KOPT-K1 (cell line): ENCODE measurements around the gene FCRL2.
"Not testable (repeated sequence)": the region's sequence is repeated elsewhere in the genome, so short reads cannot be mapped to it uniquely, and the experiment has no call there.

Experiments used
- H3K27ac ChIP-seq: fragments of 200-600 bp; sonication (generic); 2 replicates; pipeline ENCODE4 v1.5.1; 2016; ENCODE audit warnings: antibody characterized with exemption, mild to moderate bottlenecking, low read depth, low read length; ENCODE audit not compliant: poor library complexity, severe bottlenecking
- H3K36me3 ChIP-seq: fragments of 200-600 bp; sonication (generic); 2 replicates; pipeline ENCODE4 v1.5.1; 2017; ENCODE audit warnings: antibody characterized with exemption, mild to moderate bottlenecking, low read length, moderate library complexity; ENCODE audit not compliant: insufficient read depth
- H3K9me3 ChIP-seq: fragments of 200-600 bp; sonication (generic); 2 replicates; pipeline ENCODE4 v1.5.1; 2017; ENCODE audit warnings: antibody characterized with exemption, low read length, mild to moderate bottlenecking; ENCODE audit not compliant: insufficient read depth, poor library complexity, severe bottlenecking

The FCRL2 gene

DNA sequence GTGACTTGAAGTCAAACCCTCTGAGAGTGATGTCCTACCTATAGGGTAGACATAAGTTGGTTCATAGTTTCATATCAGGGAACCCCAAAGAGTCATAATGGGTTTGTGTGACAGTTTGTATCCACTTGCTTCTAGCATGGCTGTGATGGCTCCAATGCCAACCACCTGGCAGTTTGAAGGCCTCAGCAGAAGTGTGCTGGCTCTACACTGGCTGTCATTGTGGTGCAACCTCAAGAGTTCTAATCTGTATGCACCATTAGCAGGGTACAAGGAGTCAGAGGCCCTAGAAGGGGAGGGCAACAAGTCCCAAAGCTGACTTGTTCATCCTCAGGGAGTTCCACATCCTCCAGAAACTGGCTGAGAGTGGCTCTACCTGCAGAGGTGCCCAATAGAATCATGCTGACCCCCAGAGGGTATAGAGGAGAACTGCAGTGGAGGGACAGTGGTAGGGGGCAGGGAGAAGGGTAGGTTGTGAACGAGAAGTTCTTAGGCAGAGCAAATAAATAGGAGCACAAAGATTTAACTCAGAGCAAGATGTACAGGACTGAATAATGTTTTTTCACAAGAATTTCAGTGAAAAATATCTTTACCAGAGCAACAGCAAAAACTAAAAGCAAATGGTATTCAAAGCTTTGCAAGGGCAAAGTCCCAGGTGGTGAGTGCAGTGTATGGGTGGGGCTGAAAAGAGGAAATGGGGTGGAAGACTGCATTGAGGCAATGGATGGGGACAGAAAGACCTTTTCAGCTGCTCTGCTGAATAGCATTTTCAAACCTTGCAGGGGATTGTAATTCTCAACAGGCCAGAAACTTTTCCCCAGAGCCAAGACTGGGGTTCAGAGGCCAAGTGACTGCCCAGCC is 3.2 kb downstream of the FCRL2 start:
- Histone ChIP-seq H3K27ac (no peak overlapping the region), H3K36me3 (no peaks in the 10 kb centered on the region), H3K9me3 (no peaks in the 10 kb centered on the region)

DNA sequence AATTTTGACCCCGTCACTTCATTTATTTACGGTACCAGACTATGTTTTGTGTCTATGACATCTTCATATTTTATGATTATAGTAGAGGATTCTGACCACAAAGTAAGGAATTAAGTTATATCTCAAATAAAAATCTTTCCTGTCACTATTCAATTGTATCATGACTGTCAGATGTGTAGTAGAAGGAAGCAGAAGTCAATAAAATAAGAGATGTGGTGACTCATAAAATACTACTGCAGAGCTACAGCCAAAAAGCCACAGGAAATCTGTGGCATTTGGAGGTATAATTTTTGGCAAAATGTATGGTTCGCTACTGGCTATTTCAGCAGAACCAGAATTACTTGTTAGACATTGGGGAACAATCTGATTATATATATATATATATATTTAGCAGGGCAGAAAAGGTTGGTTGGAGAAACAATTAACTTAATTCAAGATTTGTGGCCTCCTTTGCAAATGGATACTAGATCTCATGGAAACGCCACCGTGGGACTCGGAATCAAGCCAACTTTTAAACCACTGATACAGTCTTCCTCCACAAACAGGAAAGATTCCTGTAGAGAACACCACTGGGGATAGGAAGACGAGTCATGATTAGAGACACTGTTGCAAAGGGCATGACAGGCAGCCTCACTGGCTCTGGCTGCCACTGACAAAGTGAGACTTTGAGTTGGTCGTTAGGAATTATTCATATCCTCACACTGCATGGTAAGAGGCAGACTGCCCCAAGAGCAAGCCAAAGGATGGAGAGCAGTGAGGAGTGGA is 5.1 kb downstream of the FCRL2 start:
- no peaks in the 10 kb centered on the region for H3K9me3 ChIP-seq
- H3K36me3 ChIP-seq, result no peaks in the 10 kb centered on the region
- H3K27ac ChIP-seq, result no peak overlapping the region

DNA sequence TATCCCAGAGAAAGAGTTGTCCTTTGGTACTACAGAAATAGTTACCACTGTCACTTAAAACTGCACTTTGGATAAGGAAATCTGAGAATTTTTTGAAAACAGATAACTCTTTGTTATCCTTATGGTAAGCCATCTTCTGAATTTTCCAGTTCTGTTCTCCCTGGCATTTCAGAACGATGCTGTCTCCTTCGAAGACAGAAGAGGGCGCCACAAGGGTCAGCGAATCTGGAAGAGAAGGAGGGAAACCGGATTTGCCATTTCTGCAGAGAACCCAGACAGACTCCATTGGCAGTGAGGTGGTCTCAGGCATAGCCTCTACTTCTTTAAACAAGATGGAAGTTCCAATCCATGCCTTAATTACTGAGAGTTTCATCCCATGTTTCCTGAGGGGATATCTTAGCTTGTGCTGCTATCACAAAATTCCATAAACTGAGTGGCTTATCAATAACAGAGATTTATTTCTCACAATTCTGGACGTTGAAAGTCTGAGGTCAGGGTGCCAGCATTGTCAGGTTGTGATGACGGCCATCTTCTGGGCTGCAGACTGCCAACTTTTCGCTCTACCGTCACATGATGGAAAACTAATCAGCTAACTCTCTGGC is 6.4 kb downstream of the FCRL2 start:
- Histone ChIP-seq H3K9me3 (no peaks in the 10 kb centered on the region), H3K27ac (no peak overlapping the region), H3K36me3 (no peaks in the 10 kb centered on the region)

DNA sequence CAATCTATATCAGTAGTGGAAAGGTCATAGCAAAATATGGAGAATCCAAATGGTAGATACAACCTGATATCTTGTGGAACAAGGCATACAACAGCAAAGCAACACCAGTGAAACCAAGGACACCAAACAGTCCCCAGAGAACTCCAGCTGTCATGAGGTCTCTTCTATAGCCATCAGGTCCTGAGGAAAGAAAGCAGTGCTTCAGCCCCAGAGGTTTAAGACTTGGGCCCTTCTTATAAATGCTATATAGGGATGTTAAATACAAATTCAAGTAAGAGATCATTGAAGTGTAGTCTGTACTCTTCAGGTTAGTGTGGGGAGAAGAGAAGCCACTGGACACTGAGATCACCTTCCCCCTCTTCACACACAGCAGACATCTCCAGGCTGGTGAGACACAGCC is 10.1 kb downstream of the FCRL2 start:
- H3K27ac ChIP-seq, result no peak overlapping the region
- no peaks in the 10 kb centered on the region for H3K9me3 ChIP-seq
- H3K36me3 ChIP-seq, result no peaks in the 10 kb centered on the region

DNA sequence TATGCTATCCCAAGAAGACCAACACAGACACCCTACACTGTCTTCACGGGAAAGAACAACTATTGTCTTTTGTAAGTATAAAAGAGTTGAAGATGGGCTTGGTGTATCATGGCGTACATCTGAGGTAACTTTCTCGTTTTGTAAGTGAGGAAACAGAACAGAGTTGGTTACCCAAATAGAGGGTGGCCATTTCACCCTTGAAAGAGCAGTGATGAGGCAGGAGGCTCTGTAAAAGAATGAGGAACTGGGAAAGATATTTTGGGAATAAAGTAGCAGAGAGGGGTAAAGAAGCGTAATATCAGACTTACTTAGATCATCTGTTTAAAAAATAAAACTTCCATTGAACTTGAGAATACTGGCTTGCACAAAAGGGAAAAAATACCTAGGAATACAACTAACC is 18.9 kb downstream of the FCRL2 start:
- Histone ChIP-seq H3K27ac (no peak overlapping the region), H3K36me3 (no peaks in the 10 kb centered on the region), H3K9me3 (peaks cover 5% of the 10 kb centered on the region)

DNA sequence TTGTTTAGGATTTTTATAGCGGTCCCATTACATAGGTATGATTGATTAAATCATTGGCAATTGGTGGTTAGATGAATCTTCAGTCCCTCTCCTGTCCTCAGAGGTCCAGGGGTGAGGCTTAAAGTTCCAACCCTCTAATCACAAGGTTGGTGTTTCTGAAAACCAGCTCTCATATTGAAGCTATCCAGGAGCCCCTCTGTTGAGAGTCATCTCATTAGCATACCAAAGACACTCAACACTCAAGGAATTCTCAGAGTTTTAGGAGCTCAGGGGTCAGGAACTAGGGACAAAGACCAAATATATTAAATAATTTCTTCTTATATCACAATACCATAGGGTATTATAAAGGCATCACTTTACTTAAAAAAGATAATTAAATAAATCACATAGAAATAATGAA is 23.3 kb downstream of the FCRL2 start:
- Histone ChIP-seq H3K27ac (no peak overlapping the region), H3K36me3 (no peaks in the 10 kb centered on the region), H3K9me3 (no peaks in the 10 kb centered on the region)

DNA sequence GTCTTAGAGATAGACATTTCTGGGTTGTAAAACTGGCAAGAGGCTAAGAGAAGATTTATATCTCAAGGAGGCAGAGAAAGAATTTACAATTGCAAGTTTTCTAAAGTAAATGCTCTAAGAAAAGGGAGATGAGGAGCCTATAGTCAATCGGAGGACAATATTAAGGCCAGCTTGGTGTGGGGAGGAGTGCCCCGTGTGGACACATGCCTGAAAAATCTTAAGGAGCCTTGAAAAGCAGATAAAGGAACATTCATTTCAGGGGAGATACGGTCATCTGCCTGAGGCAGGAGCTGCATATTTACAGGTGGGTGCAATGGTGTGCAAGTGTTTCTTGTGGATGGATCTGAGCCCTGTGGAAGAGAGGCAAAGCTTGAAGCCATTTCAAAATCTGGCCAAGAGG is 25.6 kb downstream of the FCRL2 start:
- no peaks in the 10 kb centered on the region for H3K36me3 ChIP-seq
- H3K27ac ChIP-seq, result no peak overlapping the region
- no peaks in the 10 kb centered on the region for H3K9me3 ChIP-seq

DNA sequence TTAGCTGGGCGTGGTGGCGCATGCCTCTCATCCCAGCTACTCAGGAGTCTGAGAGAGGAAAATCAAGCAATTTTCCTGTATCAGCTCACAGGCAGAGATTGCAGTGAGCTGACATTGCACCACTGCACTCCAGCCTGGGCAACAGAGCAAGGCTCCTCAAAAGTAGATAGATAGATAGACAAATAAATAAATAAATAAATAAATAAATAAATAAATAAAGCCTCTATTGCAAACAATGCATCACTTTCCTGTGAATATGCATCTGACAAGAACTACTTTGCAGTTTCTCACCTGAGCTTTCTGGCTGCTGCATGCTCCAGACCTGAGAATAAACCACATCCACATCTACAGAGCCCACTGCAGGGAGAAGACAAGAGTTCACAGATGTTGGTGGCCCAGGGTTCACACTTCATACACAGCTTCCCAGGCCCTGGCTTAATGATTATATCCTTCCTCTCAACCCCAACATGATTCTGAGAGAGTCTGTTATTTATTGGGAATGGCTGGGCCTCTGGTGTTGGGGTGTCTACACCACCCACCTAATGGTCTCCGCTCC is 28.6 kb downstream of the FCRL2 start:
- Histone ChIP-seq H3K27ac (no peak overlapping the region), H3K9me3 (no peaks in the 10 kb centered on the region), H3K36me3 (no peaks in the 10 kb centered on the region)

DNA sequence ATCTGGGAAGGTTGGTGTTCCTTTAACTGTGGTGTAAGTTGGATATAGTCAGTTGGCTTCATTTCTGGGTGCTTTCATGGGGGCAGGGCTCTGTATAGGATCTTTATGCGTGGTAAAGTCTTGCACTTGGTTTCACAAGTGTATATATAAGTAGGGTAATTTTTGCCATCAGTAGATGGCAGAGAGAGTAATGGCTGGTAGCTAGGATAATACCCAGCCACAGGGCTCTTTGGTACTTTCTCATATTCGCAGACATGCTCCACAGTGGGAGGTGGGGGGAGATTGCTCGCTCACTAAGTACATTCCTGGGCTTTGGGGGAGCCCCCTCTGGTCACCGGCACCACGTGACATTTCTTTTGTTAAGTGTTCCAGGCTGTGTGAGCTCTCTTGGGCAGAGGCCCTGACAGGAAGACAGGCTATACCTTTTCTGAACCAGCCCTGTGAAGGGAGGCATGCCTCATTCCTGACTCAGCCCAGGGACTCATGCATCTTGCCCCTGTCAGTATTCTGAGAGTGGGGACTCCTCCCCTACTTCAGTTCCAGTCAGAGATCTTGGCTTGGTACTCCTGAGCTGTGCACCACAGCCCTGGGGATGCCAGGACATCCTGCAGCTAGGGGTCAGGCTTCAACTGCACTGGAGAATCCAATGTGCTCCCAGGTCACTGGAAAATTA is 37.6 kb downstream of the FCRL2 start:
- no peaks in the 10 kb centered on the region for H3K9me3 ChIP-seq
- H3K36me3 ChIP-seq, result no peaks in the 10 kb centered on the region
- H3K27ac ChIP-seq, result no peak overlapping the region

DNA sequence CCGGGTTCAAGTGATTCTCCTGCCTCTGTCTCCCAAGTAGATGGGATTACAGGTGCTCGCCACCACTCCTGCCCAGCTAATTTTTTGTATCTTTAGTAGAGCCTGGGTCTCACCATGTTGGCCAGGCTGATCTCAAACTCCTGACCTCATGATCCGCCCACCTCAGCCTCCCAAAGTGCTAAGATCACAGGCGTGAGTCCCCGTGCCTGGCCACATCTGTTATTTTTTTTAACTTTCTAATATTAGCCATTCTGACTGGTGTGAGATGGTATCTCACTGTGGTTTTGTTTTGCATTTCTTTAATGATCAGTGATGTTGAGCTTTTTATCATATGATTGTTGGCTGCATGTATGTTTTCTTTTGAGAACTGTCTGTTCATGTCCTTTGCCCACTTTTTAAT is 40.9 kb downstream of the FCRL2 start:
- not testable (repeated sequence) for H3K27ac ChIP-seq

DNA sequence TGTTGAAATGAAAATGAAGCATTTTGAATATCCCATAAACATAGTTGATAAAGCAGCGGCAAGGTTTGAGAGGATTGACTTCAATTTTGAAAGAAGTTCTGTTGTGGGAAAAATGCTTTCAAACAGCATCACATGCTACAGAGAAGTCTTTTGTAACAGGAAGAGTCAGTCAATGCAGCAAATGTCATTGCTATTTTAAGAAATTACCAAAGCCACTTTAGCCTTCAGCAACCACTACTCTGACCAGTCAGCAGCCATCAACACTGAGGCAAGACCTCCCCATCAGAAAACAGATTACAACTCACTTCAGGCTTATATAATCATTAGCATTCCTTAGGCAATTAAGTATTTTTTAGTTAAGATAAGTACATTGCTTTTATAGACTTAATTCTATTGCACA is 42.6 kb downstream of the FCRL2 start:
- no peaks in the 10 kb centered on the region for H3K9me3 ChIP-seq
- no peak overlapping the region for H3K27ac ChIP-seq
- no peaks in the 10 kb centered on the region for H3K36me3 ChIP-seq

More for the DNA sequence above, 40.9 kb downstream of the FCRL2 start:
- H3K9me3 ChIP-seq, H3K36me3 ChIP-seq: not testable (repeated sequence)

DNA sequence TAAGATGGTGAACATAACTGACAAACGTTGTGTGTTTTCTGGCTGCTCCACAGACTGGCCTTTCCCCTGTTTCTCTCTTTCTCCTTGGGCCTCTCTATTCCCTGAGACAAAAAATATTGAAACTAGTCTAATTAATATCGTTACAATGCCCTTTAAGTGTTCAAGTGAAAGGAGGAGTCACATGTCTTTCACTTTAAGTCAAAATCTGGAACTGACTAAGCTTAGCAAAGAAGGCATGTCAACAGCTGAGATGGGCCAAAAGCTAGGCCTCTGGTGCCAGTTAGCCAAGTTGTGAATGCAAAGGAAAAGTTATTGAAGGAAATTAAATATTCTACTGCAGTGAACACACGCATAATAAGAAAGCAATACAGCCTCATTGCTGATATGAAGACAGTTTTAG is 44.2 kb downstream of the FCRL2 start:
- Histone ChIP-seq H3K9me3 (no peaks in the 10 kb centered on the region), H3K36me3 (no peaks in the 10 kb centered on the region), H3K27ac (no peak overlapping the region)

DNA sequence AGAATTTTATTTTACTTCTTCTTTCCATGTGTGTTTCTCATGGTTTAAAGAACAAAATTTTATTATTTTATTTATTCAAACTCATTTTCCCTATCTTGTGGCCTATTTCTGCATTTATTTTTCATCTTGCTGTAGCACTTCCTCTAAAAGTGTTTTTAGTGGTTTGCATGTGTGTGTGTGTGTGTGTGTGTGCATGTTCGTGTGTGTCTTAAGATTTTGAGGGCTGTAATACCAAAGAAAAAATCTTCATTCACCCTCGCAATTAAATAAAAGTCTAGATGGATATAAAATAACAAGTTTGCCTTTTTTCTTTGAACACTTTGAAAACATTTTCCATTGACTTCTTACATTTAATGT is 51.7 kb downstream of the FCRL2 start:
- Histone ChIP-seq H3K9me3 (peaks cover 30% of the 10 kb centered on the region), H3K36me3 (no peaks in the 10 kb centered on the region), H3K27ac (no peak overlapping the region)

DNA sequence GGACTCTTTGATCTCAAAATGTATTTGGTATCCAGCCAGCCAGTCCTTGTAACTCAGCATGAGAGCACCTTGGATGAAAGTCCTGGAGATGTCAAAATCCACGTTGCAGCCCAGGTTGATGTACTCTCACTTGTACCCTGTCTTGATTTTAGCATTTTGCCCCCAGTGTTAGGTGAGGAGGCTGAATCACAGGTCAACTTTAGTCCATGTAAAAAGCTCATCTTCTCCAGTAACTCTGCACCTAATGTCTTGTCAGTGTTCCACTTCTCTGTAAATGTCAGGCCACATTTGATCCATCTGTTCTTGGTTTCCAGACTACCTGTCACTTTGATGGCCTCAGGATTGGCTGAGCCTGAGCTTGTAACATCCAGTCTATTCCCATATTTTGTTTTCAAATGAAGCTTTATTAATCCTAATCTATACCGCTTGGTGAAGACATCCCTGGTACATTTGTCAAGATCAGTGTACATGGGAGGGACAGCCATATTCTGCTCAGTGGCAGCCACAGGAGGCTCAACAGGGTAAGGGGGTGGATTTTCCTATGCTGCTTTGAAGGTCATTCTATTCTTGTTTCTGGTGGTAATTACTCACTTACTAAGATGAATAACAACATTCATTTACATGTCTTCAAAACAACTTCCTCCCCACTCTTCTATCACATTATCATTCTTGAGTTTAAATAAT is 52.3 kb downstream of the FCRL2 start:
- H3K27ac ChIP-seq, result no peak overlapping the region
- H3K9me3 ChIP-seq, result peaks cover 30% of the 10 kb centered on the region
- no peaks in the 10 kb centered on the region for H3K36me3 ChIP-seq
